Stimulated activated naive CD8-positive, alpha-beta T cell treated with anti-CD3 and anti-CD28 coated beads, Interleukin-15, Interleukin-2, amounts not matched to agents 100 ng/mL and 50 ng/mL, for 24 hours (primary cell): ENCODE results near the gene SLC8B1.

ENCODE experiments used
- H3K27ac Mint-ChIP-seq: one replicate; pipeline ENCODE4 v1.8.0; 2021; ENCODE audit warnings: mild to moderate bottlenecking, mixed read lengths
- H3K27me3 Mint-ChIP-seq: one replicate; pipeline ENCODE4 v1.8.0; 2021; ENCODE audit warnings: mixed read lengths
- H3K36me3 Mint-ChIP-seq: one replicate; pipeline ENCODE4 v1.8.0; 2021; ENCODE audit warnings: low read depth, mixed read lengths
- H3K4me1 Mint-ChIP-seq: one replicate; pipeline ENCODE4 v1.8.0; 2021; ENCODE audit warnings: low read depth, mixed read lengths
- H3K4me3 Mint-ChIP-seq: one replicate; pipeline ENCODE4 v1.8.0; 2021; ENCODE audit warnings: mild to moderate bottlenecking, mixed read lengths
- H3K9me3 Mint-ChIP-seq: one replicate; pipeline ENCODE4 v1.8.0; 2021; ENCODE audit warnings: mixed read lengths

Gene SLC8B1

GRCh38 chr12:113266106-113266895, 68.6 kb downstream of the SLC8B1 start:
- Mint-ChIP-seq H3K9me3 (no peaks in the 10 kb centered on the region), H3K4me3 (no peak overlapping the region), H3K27me3 (no peaks in the 10 kb centered on the region), H3K4me1 (peaks cover 28% of the 10 kb centered on the region), H3K36me3 (peaks cover 48% of the 10 kb centered on the region), H3K27ac (peak overlapping the region; percentile 26)

GRCh38 chr12:113263431-113263963, 71.4 kb downstream of the SLC8B1 start:
- Mint-ChIP-seq H3K4me3 (peak overlapping the region; percentile 5), H3K36me3 (peaks cover 43% of the 10 kb centered on the region), H3K4me1 (peaks cover 46% of the 10 kb centered on the region), H3K27ac (peak overlapping the region; percentile 51), H3K27me3 (no peaks in the 10 kb centered on the region), H3K9me3 (no peaks in the 10 kb centered on the region)

- no peaks in the 10 kb centered on the region for H3K9me3 Mint-ChIP-seq
- peaks cover 46% of the 10 kb centered on the region for H3K36me3 Mint-ChIP-seq
- H3K4me3 Mint-ChIP-seq: peak overlapping the region; percentile 30
- H3K27ac Mint-ChIP-seq: peak overlapping the region; percentile 81
- peaks cover 46% of the 10 kb centered on the region for H3K4me1 Mint-ChIP-seq
- H3K27me3 Mint-ChIP-seq: no peaks in the 10 kb centered on the region
Measured at GRCh38 chr12:113262710-113263109, 72.2 kb downstream of the SLC8B1 start.

GRCh38 chr12:113261847-113262470, 73.0 kb downstream of the SLC8B1 start:
- Mint-ChIP-seq H3K9me3 (no peaks in the 10 kb centered on the region), H3K36me3 (peaks cover 49% of the 10 kb centered on the region), H3K4me3 (peak overlapping the region; percentile 52), H3K27me3 (no peaks in the 10 kb centered on the region), H3K4me1 (peaks cover 49% of the 10 kb centered on the region), H3K27ac (peak overlapping the region; percentile 81)

GRCh38 chr12:113260636-113261300, 74.1 kb downstream of the SLC8B1 start:
- H3K27ac Mint-ChIP-seq: peak overlapping the region; percentile 52
- H3K36me3 Mint-ChIP-seq: peaks cover 40% of the 10 kb centered on the region
- H3K9me3 Mint-ChIP-seq: no peaks in the 10 kb centered on the region
- H3K4me1 Mint-ChIP-seq: peaks cover 55% of the 10 kb centered on the region
- H3K27me3 Mint-ChIP-seq: no peaks in the 10 kb centered on the region
- no peak overlapping the region for H3K4me3 Mint-ChIP-seq

GRCh38 chr12:113260127-113260526, 74.8 kb downstream of the SLC8B1 start:
- no peaks in the 10 kb centered on the region for H3K27me3 Mint-ChIP-seq
- H3K9me3 Mint-ChIP-seq: no peaks in the 10 kb centered on the region
- H3K36me3 Mint-ChIP-seq: peaks cover 39% of the 10 kb centered on the region
- H3K4me3 Mint-ChIP-seq: no peak overlapping the region
- peak overlapping the region; percentile 52 for H3K27ac Mint-ChIP-seq
- H3K4me1 Mint-ChIP-seq: peaks cover 55% of the 10 kb centered on the region

- peaks cover 40% of the 10 kb centered on the region for H3K4me1 Mint-ChIP-seq
Measured at GRCh38 chr12:113257564-113257963, 77.3 kb downstream of the SLC8B1 start.

GRCh38 chr12:113254298-113254697, 80.6 kb downstream of the SLC8B1 start:
- no peak overlapping the region for H3K4me3 Mint-ChIP-seq
- H3K9me3 Mint-ChIP-seq: peaks cover 12% of the 10 kb centered on the region
- H3K27me3 Mint-ChIP-seq: no peaks in the 10 kb centered on the region
- peaks cover 49% of the 10 kb centered on the region for H3K36me3 Mint-ChIP-seq
- no peak overlapping the region for H3K27ac Mint-ChIP-seq
- H3K4me1 Mint-ChIP-seq: peaks cover 11% of the 10 kb centered on the region

More at GRCh38 chr12:113257564-113257963, 77.3 kb downstream of the SLC8B1 start:
- H3K4me3 Mint-ChIP-seq: no peak overlapping the region
- no peak overlapping the region for H3K27ac Mint-ChIP-seq
- no peaks in the 10 kb centered on the region for H3K27me3 Mint-ChIP-seq
- H3K36me3 Mint-ChIP-seq: peaks cover 46% of the 10 kb centered on the region
- peaks cover 10% of the 10 kb centered on the region for H3K9me3 Mint-ChIP-seq

GRCh38 chr12:113253532-113254285, 81.2 kb downstream of the SLC8B1 start:
- Mint-ChIP-seq H3K27me3 (no peaks in the 10 kb centered on the region), H3K27ac (no peak overlapping the region), H3K9me3 (peaks cover 12% of the 10 kb centered on the region), H3K36me3 (peaks cover 51% of the 10 kb centered on the region), H3K4me3 (no peak overlapping the region), H3K4me1 (peaks cover 8% of the 10 kb centered on the region)

- Mint-ChIP-seq H3K9me3 (peaks cover 12% of the 10 kb centered on the region), H3K27ac (no peak overlapping the region), H3K4me1 (peaks cover 8% of the 10 kb centered on the region), H3K27me3 (no peaks in the 10 kb centered on the region), H3K36me3 (peaks cover 52% of the 10 kb centered on the region), H3K4me3 (no peak overlapping the region)
Measured at GRCh38 chr12:113252494-113252893, 82.4 kb downstream of the SLC8B1 start.

- H3K27me3 Mint-ChIP-seq: no peaks in the 10 kb centered on the region
- peaks cover 12% of the 10 kb centered on the region for H3K9me3 Mint-ChIP-seq
- H3K4me1 Mint-ChIP-seq: peaks cover 1% of the 10 kb centered on the region
- no peak overlapping the region for H3K27ac Mint-ChIP-seq
- peaks cover 50% of the 10 kb centered on the region for H3K36me3 Mint-ChIP-seq
- no peak overlapping the region for H3K4me3 Mint-ChIP-seq
Measured at GRCh38 chr12:113251404-113252070, 83.4 kb downstream of the SLC8B1 start.

GRCh38 chr12:113250045-113250444, 84.9 kb downstream of the SLC8B1 start:
- H3K4me3 Mint-ChIP-seq: no peak overlapping the region
- H3K4me1 Mint-ChIP-seq: no peaks in the 10 kb centered on the region
- peaks cover 50% of the 10 kb centered on the region for H3K36me3 Mint-ChIP-seq
- no peaks in the 10 kb centered on the region for H3K27me3 Mint-ChIP-seq
- H3K9me3 Mint-ChIP-seq: peaks cover 12% of the 10 kb centered on the region
- H3K27ac Mint-ChIP-seq: no peak overlapping the region

- Mint-ChIP-seq H3K27me3 (no peaks in the 10 kb centered on the region), H3K4me3 (no peak overlapping the region)
Measured at GRCh38 chr12:113249546-113249945, 85.4 kb downstream of the SLC8B1 start.

GRCh38 chr12:113248842-113249435, 86.0 kb downstream of the SLC8B1 start:
- no peak overlapping the region for H3K4me3 Mint-ChIP-seq
- H3K9me3 Mint-ChIP-seq: peaks cover 10% of the 10 kb centered on the region
- peaks cover 47% of the 10 kb centered on the region for H3K36me3 Mint-ChIP-seq
- H3K27me3 Mint-ChIP-seq: no peaks in the 10 kb centered on the region
- H3K27ac Mint-ChIP-seq: no peak overlapping the region
- no peaks in the 10 kb centered on the region for H3K4me1 Mint-ChIP-seq

More at GRCh38 chr12:113249546-113249945, 85.4 kb downstream of the SLC8B1 start:
- no peak overlapping the region for H3K27ac Mint-ChIP-seq
- H3K4me1 Mint-ChIP-seq: no peaks in the 10 kb centered on the region
- H3K36me3 Mint-ChIP-seq: peaks cover 50% of the 10 kb centered on the region
- H3K9me3 Mint-ChIP-seq: peaks cover 12% of the 10 kb centered on the region
